ENCODE data around the gene NEMP1. TPM values are rescaled to one million over a fixed set of nuclear protein-coding genes. Genes with fewer than 3 reads are reported as not detected.

The NEMP1 gene
- total and polyA plus RNA-seq, 2 of the 8 experiments (the other 6 are each of a cell fraction or from before 2014, with no cell fraction given) = 30.1 to 43.2 TPM

DNA sequence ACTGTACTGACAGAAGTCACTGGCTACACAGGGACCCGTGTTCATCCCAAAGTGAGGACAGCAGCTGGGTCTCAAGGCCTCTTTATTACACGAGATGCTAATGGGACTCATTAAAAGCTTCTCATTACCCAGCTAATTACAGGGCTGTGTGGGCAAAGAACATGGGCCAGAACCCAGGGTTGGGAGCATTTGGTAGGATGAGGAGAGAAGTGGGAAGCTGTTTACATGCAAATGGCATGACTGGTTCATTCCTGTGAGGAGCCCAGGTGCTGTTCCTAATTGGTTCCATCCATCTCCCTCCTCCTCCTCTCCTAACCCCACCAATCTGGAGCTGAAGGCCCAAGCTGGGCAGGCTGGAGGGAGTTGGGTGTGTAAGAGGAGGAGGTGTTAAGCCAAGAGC, 53.4 kb downstream of the NEMP1 start:
- Histone ChIP-seq H4K20me1 (replicated peaks in 1 of 2; ENCODE audit: control insufficient read depth in 1 of 2, insufficient read depth in 2 of 2, low read length in 2 of 2) (no peaks in the 10 kb centered on the region), H4K91ac (replicated peaks; ENCODE audit: insufficient read length, low read length) (no peak overlapping the region), H4K8ac (ENCODE audit: extremely low read depth, insufficient read depth, low read length) (no peak overlapping the region), H3K14ac (ENCODE audit: insufficient read length) (no peak overlapping the region), H3K4me2 (ENCODE audit: insufficient read depth in 1 of 2, low read depth in 2 of 2, low read length in 2 of 2) (no peak overlapping the region), H2BK12ac (ENCODE audit: low read depth, low read length) (no peak overlapping the region), H3K23me2 (ENCODE audit: low read depth, low read length) (no peaks in the 10 kb centered on the region; the same call in 1 of the 2 replicates), H3K18ac (ENCODE audit: extremely low read depth, low read length) (no peak overlapping the region), H2BK5ac (ENCODE audit: low read depth, low read length) (no peak overlapping the region), H3K27me3 (replicated peaks in 1 of 4; ENCODE audit: control insufficient read depth in 3 of 4, extremely low read depth in 1 of 4, insufficient read depth in 3 of 4, low read length in 3 of 4) (peaks cover 0 to 3% (median 0%) of the 10 kb centered on the region in 4 experiments; a peak in 1 of 7 replicates), H3K9me3 (ENCODE audit: insufficient read depth in 2 of 2, low read depth in 1 of 2, low read length in 1 of 2) (no peaks in the 10 kb centered on the region), H3K23ac (ENCODE audit: insufficient read length) (no peak overlapping the region), H3K79me1 (ENCODE audit: low read depth, low read length) (no peaks in the 10 kb centered on the region), H3K4ac (replicated peaks; ENCODE audit: insufficient read length, low read depth, low read length) (no peak overlapping the region), H2BK120ac (replicated peaks; ENCODE audit: low read depth, low read length) (no peak overlapping the region), H3K56ac (replicated peaks; ENCODE audit: insufficient read length, low read depth, low read length) (no peak overlapping the region), H3K36me3 (ENCODE audit: control insufficient read depth in 2 of 4, insufficient read depth in 4 of 4, low read length in 3 of 4) (no peaks in the 10 kb centered on the region), H3K4me3 (ENCODE audit: extremely low read depth in 1 of 4, insufficient read depth in 2 of 4, low read depth in 3 of 4, low read length in 4 of 4) (no peak overlapping the region), H2BK15ac (ENCODE audit: low read length) (no peak overlapping the region), H3K9ac (replicated peaks in 1 of 4; ENCODE audit: extremely low read depth in 1 of 4, low read depth in 3 of 4, low read length in 3 of 4) (no peak overlapping the region), H3K27ac (ENCODE audit: low read depth, low read length) (no peak overlapping the region), H3K79me2 (ENCODE audit: control insufficient read depth in 1 of 2, insufficient read depth in 2 of 2, low read length in 2 of 2) (no peaks in the 10 kb centered on the region), H2AK5ac (ENCODE audit: low read depth, low read length) (no peak overlapping the region), H2BK20ac (ENCODE audit: low read length) (no peak overlapping the region), H4K5ac (ENCODE audit: insufficient read length, low read depth, low read length) (no peak overlapping the region), H3K4me1 (replicated peaks in 1 of 4; ENCODE audit: control insufficient read depth in 3 of 4, insufficient read depth in 4 of 4, low read length in 3 of 4) (no peaks in the 10 kb centered on the region; a peak in 2 of 7 replicates), H2AFZ (ENCODE audit: low read length) (no peak overlapping the region)
- DNase-seq (ENCODE audit: low read depth in 1 of 2, low spot score in 2 of 2) = no peak
- no peak for FAIRE-seq
- POLR2A ChIA-PET (ENCODE audit: partially characterized antibody) = interaction anchor here (0.7 to 2.8 kb wide), 3 partner anchors 61 to 87 kb away, joined by 3 to 16 read pairs (median 3); partner anchors contain the start of gene STAT6
- WGBS, 2 experiments (ENCODE audit: extremely low coverage in 1 of 2, insufficient coverage in 1 of 2, insufficient read length in 1 of 2, insufficient replicate concordance in 2 of 2, low coverage in 1 of 2, low lambda C conversion rate in 2 of 2, missing lambda C conversion rate in 1 of 2) = 70% methylated on average over 2 of the region's 2 CpGs; no CpG with 5 or more reads in 1 of the 2 experiments
- CTCF ChIA-PET (ENCODE audit: partially characterized antibody) = interaction anchor here (0.7 to 4.4 kb wide), 7 partner anchors 9 to 189 kb away, joined by 3 to 39 read pairs (median 4); partner anchors contain the start of gene ZBTB39
- TF ChIP-seq USF2 (IDR thresholded peaks at IDR 0.05; ENCODE audit: low read length) (no peak), SIN3A (conservative IDR thresholded peaks at IDR 0.05 in 1 of 2, IDR thresholded peaks at IDR 0.05 in 1 of 2; ENCODE audit: low read depth in 1 of 2, low read length in 2 of 2) (no peak), TAF7 (optimal IDR thresholded peaks at IDR 0.05; ENCODE audit: borderline replicate concordance, low read depth, low read length) (no peak), CBX5 (IDR thresholded peaks at IDR 0.05; ENCODE audit: low read depth, low read length) (no peak), GTF2F1 (IDR thresholded peaks at IDR 0.05; ENCODE audit: borderline replicate concordance, low read depth, low read length) (no peak), PHF8 (conservative IDR thresholded peaks at IDR 0.05; ENCODE audit: low read depth, low read length) (no peak), SP1 (IDR thresholded peaks at IDR 0.05; ENCODE audit: low read depth, low read length) (no peak)
- TF ChIP-seq, protein P1, sequence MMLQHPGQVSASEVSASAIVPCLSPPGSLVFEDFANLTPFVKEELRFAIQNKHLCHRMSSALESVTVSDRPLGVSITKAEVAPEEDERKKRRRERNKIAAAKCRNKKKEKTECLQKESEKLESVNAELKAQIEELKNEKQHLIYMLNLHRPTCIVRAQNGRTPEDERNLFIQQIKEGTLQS (IDR thresholded peaks at IDR 0.05; ENCODE audit: insufficient read depth, low read depth, low read length) = no peak
- TF ChIP-seq, protein P2, sequence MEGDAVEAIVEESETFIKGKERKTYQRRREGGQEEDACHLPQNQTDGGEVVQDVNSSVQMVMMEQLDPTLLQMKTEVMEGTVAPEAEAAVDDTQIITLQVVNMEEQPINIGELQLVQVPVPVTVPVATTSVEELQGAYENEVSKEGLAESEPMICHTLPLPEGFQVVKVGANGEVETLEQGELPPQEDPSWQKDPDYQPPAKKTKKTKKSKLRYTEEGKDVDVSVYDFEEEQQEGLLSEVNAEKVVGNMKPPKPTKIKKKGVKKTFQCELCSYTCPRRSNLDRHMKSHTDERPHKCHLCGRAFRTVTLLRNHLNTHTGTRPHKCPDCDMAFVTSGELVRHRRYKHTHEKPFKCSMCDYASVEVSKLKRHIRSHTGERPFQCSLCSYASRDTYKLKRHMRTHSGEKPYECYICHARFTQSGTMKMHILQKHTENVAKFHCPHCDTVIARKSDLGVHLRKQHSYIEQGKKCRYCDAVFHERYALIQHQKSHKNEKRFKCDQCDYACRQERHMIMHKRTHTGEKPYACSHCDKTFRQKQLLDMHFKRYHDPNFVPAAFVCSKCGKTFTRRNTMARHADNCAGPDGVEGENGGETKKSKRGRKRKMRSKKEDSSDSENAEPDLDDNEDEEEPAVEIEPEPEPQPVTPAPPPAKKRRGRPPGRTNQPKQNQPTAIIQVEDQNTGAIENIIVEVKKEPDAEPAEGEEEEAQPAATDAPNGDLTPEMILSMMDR (IDR thresholded peaks at IDR 0.05; ENCODE audit: control extremely low read depth in 1 of 3, insufficient read depth in 1 of 3, low read depth in 1 of 3, low read length in 3 of 3) = no peak
